Measurements from ENCODE around the gene CEACAM5.

DNA sequence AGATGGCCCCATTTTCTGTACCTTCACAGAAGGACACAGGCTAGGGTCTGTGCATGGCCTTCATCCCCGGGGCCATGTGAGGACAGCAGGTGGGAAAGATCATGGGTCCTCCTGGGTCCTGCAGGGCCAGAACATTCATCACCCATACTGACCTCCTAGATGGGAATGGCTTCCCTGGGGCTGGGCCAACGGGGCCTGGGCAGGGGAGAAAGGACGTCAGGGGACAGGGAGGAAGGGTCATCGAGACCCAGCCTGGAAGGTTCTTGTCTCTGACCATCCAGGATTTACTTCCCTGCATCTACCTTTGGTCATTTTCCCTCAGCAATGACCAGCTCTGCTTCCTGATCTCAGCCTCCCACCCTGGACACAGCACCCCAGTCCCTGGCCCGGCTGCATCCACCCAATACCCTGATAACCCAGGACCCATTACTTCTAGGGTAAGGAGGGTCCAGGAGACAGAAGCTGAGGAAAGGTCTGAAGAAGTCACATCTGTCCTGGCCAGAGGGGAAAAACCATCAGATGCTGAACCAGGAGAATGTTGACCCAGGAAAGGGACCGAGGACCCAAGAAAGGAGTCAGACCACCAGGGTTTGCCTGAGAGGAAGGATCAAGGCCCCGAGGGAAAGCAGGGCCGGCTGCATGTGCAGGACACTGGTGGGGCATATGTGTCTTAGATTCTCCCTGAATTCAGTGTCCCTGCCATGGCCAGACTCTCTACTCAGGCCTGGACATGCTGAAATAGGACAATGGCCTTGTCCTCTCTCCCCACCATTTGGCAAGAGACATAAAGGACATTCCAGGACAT, 13.4 kb upstream of the CEACAM5 start:
- TF ChIP-seq, protein P1, sequence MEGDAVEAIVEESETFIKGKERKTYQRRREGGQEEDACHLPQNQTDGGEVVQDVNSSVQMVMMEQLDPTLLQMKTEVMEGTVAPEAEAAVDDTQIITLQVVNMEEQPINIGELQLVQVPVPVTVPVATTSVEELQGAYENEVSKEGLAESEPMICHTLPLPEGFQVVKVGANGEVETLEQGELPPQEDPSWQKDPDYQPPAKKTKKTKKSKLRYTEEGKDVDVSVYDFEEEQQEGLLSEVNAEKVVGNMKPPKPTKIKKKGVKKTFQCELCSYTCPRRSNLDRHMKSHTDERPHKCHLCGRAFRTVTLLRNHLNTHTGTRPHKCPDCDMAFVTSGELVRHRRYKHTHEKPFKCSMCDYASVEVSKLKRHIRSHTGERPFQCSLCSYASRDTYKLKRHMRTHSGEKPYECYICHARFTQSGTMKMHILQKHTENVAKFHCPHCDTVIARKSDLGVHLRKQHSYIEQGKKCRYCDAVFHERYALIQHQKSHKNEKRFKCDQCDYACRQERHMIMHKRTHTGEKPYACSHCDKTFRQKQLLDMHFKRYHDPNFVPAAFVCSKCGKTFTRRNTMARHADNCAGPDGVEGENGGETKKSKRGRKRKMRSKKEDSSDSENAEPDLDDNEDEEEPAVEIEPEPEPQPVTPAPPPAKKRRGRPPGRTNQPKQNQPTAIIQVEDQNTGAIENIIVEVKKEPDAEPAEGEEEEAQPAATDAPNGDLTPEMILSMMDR (conservative IDR thresholded peaks at IDR 0.05) = no peak
- TF ChIP-seq EZH2 (IDR thresholded peaks at IDR 0.05; ENCODE audit: low read depth) = no peak

Data from PC-9 (cell line).